ENCODE results near the gene GABBR2.
"Not testable (repeated sequence)": the region's sequence is repeated elsewhere in the genome, so short reads cannot be mapped to it uniquely, and the experiment has no call there.

Gene GABBR2

DNA sequence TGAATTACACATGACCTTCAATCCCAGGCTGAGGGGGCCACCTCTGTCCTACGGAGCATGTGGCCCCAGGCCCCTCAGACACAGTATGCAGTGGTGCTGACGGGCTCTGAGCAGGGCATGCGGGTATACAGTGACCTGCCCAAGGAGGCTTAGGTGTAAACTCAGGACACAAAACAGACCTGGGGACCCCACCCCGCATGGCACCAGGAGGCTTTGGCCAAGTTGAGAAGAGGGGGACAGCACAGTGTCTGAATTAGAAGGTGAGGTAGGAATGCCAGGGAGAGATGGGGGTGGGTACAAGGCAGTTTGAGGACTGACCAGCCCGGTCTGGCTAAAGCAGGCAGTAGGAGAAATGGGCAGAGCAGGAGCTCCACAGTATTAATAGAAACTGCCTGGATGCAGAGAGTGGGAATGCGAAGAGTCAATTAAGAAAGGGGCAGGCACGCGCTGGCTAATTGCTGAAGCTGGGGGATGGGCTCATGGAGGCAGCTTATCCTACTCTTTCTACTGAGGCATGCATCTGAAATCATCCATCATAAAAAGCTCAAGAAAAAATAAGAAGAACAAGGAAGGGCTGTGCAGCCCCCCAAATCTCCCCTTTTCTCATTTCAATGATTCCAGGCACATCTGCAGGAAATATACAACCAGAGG lies 109.0 kb downstream of the GABBR2 start:
- DNase-seq = no peak

DNA sequence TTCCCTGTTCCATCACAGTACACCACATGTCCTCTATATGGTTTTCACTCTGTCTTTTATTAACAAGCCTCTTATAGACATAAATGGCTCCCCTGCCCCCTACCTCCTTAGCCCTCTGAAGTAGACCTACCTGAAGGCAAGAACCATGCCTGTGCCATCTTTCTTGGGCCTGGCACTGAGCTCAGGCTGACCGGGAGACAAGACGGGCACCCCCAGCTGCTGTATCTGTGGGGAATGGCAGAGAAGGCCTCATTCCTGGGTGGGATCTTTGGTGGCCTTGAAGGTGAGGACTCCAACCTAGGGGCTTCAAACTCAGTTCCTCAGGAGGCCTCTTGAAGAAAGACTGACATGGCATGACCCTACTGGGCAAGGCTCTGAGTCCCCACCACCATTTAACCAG lies 109.9 kb downstream of the GABBR2 start:
- no peak for DNase-seq

DNA sequence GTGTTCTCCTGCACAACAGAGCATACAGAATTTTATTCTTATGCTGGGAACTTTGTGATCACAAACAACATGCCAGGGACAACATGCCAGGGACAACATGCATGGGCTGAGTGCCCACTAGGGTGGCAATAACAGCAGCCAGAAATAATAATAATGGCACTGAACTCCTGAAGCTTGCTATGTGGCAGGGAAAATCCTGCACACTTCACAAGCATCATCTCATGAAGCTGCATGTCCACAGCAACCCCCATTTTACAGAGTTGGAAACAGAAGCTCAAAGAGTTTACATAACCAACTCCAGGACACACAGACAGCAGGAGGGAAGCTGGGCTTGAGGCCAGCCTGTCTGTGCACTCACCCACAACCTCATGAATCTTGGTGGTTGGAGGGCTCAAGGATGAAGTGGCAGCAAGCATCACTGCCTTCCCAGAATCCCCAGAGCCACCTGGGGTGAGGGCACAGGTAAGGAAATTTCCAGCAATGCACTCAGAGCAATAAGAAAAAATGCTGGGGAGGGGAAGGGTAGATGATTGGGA lies 111.4 kb downstream of the GABBR2 start:
- DNase-seq = peak in 8 of 58 donors; percentile 11 to 39 (median 26)

DNA sequence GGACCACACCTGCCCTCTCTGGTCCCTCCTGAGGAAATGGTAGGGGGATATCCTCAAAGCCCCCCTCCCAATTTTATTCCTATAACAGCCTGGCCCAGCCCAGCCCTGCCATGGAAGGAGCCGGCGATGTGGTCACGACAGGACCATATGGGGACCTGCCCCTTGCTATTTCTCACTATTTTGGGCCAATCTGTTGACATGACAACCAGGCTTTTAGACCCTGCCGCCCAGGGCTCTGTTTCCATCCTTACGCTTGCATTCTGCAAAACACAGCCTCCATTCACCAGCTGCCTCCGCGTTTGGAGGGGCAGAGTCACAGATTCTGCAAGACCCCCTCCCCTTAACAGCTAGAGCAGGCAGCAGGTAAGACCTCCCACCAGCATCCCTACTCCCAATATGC lies 112.2 kb downstream of the GABBR2 start:
- no peak for DNase-seq

DNA sequence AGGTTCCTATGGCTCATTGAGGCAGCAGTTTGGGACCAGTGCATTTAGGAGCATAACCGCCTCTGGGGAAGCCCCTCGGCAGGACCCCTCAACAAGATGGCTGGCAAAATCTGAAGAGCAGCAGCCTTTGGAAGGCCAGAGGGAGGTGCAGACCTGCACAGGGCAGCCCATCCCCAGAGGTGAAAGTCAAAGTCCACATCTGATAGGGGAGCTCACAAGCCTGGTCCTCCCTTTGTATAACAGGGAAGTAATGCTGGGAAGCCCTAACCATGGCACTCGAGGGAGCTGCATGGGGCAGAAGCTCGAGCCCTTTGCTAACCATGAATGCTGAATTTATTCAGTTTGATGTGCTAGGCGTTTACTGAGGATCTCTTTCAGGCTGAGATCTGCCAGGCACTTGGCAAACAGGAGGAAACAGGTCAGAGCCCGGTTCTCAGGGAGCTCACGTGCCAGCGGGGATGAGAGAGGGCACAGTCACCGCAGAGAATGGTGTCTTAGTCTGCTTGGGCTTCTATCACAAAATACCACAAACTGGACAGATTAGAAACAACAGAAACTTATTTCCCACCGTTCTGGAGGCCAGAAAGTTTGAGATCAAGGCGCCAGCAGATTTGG lies 114.1 kb downstream of the GABBR2 start:
- no peak for DNase-seq

DNA sequence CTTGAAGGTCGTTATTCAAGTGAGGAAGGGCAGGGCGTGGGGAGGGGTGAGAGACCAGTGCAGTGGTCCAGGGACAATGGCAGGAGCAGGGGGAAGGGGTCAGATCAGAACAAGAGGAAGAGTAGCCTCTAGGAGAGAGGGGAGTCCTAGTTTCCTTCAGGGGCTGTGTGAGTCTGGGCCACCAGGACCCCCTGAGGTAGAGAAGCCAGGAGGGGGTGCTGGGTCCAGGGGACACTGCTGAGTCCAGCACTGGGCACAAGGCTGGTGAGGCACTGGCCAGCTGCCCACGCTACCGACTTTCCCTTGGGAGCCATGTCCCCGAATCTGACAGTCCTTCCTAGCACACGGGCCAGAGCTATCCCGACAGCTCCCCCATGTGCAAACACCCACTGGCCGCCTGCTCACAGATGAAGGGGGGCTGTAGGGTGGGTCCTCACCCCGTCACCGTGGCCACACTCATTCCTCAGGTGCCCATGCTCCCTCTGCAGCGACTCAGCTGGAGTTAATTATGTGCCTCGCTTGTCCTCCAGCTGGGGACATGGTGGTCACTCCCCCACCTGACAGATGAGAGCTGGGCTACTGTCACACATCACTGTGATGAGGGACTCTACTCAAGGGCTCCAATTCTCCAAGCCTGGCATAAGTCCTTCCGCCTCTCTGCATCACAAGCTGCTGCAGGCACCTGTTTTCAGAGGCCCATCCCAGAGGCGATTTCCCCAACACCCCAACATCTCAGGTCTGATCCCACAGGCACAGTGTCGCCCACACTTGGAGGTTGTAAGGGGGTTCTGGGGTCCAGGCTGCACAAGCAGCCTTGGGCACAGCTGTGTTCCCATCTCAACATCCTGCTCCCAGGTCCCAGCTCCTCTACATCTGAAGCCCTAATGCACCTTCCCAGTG lies 115.1 kb downstream of the GABBR2 start:
- no peak for DNase-seq

DNA sequence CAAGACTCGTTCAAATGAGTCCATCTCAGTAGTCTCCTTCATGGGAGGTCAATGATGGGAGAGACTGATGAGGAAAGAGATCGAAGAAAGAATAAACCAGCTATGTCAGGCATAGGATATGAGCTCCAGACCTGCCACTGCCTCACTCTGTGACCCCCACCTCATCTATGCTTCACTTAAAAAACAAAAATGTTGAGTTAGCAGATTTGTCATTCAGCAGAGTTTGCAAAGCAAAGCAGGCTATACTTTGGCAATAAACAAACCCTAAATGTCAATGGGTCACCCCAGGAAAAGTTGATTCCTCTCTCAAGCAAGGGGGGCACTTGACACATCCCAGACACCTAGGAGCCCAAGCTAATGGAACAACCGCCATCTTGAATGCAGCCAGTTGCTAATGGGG lies 117.0 kb downstream of the GABBR2 start:
- DNase-seq = no peak

DNA sequence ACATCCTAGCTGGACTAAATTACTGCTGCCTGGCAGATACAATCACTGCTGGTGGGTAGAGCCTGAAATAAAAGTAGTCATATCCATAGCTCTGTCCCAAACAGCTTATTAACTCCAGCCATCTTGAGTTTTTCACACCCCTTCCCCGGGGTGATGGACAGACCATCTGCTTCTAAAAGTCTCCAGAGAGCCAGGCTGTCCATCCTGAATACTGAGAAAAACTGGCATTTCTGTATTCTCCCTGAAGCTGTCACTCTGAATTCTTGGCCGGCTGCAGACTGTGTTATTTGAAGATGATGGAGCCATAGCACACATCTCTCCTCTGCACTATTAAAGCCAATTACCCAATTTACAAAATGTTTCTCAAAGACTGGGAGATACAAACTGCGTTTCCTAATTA lies 118.6 kb downstream of the GABBR2 start:
- peak in 5 of 58 donors; percentile 26 to 55 (median 50) for DNase-seq

DNA sequence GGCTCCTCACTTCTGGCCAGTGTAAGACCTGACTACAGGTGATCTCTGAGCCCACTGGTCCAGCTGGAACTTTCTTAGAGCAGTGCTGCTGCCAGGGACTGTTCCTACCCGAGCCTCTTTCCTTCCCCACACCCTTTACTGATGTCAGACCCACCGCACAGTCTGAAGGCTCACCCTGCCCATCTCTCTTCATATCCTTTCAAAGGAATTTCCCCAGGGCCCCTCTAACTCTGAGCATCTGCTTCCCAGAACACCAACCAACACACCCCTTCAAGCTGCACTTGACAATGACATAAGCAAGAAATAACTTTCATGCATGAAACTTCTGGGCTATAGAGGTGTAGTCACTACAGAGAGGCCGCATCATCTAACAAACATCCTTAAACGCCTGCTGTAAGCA lies 119.6 kb downstream of the GABBR2 start:
- no peak for DNase-seq

DNA sequence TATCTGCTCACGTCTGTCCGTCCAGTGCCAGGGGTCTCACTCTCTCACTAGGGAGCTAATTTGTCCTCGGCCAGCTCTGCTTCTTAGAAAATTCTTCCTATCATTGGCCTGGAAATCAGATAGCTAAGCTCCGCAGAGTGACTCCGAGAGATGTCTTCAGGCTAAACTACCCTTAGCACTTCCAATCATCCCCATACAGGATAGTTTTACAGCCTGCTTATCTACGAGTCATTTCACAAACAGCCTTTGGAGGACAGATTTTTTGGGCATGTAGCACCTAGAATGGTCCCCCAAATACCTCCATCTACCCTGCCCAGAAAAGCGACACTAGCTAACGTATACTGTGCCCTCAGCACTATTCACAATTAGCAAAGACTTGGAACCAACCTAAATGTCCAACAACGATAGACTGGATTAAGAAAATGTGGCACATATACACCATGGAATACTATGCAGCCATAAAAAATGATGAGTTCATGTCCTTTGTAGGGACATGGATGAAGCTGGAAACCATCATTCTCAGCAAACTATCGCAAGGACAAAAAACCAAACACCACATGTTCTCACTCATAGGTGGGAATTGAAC lies 123.8 kb downstream of the GABBR2 start:
- DNase-seq = not testable (repeated sequence)

DNA sequence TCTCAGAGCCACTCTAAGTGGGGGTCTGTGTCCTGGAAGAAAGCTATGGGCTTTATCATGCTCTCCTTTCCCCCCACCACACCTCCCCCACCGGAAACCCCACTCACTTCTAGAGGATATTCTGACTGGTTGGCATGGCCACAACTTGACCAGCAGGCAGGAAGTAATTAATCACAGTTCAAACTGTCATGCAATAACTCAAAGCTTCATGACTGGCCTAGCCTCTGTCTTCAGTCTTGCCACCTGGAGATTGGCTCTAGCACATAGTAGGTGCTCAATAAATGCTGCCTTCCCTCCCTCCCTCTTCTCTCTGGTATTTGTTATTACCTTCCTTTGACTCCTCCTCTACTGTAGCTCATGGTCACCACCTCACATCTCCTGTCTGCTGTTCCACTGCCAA lies 124.7 kb downstream of the GABBR2 start:
- no peak for DNase-seq

DNA sequence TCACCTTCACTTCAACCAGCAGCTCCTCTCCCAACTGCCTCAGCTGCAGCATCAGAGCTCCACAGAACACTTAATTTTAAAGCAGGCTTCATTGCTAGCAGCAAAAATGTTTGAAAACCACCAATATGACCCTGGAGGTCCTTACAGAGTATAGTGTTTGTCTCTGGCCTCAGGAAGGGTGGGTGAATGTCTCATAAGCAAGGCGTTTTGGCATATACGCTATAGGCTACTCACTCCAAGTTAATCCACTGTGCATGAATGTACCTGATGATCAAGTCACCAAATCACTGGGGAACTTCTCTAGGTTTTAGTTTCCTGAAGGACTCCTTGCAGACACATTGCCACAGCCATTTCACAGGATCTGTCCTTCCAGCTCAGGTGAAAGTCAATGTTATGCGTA lies 125.3 kb downstream of the GABBR2 start:
- DNase-seq = no peak

DNA sequence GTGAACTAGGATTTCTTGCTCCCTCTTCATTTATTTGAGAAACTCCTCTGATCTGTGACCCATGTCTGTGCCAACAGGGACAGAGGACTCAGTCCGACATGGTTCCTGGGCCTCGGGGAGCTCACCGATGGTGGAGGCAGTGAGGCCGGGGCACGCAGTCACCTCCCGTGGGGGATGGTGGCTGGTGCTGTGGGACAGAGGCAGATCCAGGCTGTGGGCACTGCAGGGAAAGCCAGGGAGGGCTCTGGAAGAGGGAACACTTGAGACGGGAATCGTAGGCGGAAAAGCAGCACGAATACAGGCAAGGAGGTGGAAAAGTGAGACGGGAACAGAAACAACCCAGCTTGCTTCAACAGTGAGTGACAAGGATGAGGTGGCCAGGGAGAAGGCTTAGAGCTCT lies 127.8 kb downstream of the GABBR2 start:
- DNase-seq = peak in 18 of 58 donors; percentile 17 to 71 (median 29)

DNA sequence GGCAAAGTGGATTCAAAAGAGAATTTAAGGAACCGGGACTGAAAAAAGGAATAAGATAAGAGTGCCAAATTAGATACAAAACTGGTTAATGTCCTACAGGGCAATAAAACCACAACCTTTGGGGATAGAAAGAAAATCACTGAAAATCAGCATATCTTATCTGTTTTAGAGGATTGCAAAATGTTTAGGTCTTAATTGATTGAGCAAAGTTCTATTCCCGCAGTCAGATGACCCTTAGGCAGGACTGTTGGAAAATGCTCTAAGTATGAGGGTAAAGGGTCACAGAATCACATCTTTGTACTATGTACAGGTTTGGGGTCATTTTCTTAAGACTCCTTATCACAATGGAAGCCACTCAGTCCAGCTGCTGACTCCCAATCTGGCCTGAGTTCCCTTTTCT lies 129.0 kb downstream of the GABBR2 start:
- DNase-seq = no peak

DNA sequence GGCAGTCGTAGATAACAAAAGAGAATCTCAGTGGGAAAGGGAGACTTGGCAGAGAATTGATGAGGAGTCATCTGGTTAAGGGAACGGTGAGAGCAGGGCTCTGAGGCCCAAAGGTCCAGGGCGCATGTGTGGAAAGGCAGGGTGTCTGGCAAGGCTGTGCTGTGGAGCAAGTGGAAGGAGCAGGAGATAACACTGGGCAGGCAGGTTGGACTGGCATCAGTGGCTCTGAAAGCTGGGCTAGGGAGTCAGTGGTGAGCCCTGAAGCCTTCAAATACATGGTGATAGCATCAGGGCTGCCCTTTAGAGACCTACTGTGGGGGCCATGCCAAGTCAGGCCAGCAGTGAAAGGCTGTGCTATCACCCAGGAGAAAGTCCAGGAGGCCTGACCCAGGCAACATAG lies 131.3 kb downstream of the GABBR2 start:
- DNase-seq = no peak

DNA sequence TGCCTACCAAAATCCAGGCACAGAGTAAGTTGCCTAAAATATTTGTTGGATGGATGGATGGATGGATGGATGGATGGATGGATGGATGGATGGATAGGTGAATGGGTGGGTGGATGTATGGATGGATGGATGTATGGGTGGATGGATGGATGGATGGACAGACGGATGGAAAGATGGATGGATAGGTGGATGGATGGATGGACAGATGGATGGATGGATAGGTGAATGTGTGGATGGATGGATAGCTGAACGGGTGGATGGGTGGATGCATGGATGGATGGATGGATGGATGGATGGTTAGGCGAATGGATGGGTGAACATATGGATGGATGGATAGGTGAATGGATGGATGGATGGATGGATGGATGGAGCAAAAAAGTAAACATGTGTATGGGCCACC lies 131.9 kb downstream of the GABBR2 start:
- no peak for DNase-seq

DNA sequence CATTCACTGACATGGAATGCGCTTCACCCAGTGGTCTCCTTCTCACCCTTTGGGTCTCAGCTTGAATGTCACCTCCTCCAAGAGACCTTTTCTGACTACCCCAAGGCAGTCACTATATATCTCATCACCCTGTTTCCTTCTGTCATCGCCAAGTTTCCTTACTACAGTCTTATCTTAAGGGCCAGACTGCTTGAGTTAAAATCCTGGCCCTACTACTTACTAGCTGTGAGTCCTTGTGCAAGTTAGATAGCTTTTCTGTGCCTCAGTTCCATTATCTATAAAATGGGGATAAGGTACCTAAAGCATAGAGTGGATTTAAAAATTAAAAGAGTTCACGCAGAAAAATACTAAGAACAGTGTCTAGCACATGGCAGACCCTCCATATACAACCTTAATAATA lies 132.4 kb downstream of the GABBR2 start:
- DNase-seq = no peak

DNA sequence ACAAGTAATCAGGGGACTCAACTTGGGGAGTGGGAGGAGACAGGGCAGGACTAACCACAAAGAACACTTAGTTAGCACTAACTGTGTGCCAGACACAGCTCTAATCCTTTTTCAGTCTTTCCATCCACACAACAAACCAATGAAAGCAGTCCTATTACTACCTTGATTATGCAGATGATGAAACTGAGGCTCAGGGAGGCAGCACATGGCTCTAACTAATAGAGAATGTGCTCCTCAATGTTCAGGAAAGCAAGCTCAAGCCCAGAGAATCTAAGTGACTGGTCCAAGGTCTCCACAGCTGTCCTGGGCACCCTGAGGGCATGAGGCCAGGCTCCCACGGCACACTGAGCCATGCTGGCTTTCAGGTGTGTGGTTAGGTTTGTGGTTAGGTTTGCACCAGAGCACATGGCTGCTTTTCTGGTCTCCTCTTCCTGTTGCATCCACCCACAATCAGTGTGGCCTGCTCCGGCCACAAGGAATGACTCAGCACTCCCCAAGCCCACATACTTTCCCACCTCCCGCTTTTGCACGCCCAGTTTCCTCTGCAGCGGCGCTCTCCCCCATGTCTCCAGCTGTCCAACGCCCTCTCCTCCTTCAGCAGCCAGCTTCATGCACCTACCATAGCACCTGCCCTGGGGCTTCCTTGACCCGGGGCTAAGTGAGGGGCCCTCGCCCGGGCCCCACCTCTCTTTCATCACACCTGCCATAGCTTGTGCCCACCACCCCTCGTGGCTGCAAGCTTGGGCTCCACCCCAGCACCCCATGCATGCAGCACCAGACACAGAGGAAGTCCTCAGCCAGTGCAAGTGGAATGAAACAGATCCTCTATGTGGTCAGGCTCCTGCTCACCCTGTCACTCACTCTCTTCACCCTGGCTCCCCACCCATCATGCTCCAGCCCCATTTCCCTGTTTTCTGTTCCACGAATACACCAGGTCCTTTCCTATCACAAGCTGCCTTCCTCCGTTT lies 133.1 kb downstream of the GABBR2 start:
- DNase-seq = peak in 2 of 58 donors; percentile 16 to 49

DNA sequence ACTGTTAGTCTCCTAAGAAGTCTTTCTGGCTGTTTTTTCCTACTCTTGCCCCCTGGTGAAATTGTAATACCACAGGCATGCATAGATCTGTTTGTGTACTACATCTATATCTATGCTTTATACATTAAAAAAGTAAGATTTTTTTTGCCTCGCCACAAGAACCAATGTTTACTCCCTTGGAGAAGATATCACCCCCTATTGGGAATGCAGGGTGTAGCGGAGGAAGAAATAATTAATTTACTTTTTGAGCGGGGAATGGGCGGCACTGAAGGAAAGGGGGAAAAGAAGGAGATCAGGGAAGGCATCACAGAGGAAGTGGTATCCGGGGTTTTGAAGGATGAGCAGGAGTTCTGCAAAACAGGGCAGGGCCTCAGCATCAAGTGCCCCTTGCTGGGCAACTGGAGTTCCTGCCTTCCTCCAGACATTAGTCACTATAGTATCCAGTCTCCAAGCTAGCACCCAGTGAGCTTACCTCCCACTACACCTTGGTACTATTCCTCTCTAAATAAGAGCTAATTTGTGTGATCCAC lies 134.9 kb downstream of the GABBR2 start:
- no peak for DNase-seq

DNA sequence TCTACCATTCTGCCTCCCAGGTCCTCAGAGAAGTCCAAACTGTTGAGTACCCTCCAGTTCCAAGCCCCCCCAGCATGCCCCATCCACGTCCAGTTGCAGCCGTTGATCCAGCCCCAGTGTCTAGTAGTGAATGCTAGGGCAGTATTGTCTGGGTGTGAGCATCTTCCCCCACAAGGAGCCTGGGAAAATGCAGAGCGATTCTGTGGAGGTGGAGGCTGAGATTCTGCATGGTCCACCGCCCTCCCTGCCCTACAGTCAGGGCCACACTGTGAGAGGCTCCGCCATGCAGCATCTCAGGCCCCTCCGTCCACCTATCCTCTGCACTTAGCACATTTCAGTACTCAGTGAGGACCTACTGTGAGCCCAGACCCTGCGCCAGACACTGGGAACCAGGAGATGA lies 135.9 kb downstream of the GABBR2 start:
- no peak for DNase-seq

Measured in anterior cingulate cortex (tissue), 58 donors.